ENCODE results near the gene ELOVL5. TPM values are rescaled to one million over a fixed set of nuclear protein-coding genes. Genes with fewer than 3 reads are reported as not detected.

The ELOVL5 gene
- total RNA-seq, 1 experiment from 2014 or later: 121 TPM

DNA sequence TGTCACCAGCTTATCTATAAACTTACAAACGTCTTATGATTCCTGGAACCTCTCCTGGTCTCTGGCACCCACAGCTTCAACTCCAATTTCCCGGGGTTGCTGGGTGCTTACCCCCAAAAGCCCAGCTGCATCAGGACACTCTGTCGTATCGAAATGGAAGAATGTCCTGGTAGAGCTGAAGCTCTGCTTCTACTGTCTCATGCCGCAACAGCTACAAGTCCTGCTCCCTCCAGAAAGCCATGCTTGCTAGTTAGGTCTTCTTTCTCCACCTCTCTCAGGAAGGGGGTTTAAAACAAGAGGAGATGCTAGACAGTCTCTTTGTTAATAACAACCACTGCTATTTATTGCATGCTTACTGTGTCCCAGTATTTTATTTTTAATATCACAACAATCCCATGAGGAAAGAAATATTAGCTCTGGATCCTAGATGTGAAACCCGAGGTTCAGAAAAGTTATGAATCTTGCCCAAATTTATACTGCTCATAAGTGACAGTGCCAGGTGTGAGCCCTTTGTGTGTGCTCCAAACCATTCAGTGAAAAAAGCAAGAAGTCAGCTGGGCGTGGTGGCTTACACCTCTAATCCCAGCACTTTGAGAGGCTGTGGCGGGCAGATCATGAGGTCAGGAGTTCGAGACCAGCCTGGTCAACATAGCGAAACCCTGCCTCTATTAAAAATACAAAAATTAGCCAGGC is 117.8 kb downstream of the ELOVL5 start:
- Histone ChIP-seq H3T11ph (ENCODE audit: low read length) (no peak overlapping the region), H3K79me2 (ENCODE audit: insufficient read depth, low read length) (no peaks in the 10 kb centered on the region), H2BK15ac (ENCODE audit: low read depth, low read length) (no peak overlapping the region), H3K56ac (ENCODE audit: insufficient read length, low read depth, low read length) (no peak overlapping the region), H4K8ac (replicated peaks; ENCODE audit: insufficient read length, low read depth, low read length) (no peak overlapping the region), H3K18ac (ENCODE audit: insufficient read length, low read depth, low read length) (no peak overlapping the region), H2BK20ac (ENCODE audit: low read depth, low read length, poor library complexity, severe bottlenecking) (no peak overlapping the region), H3K4ac (ENCODE audit: low read depth, low read length) (no peak overlapping the region), H3K9ac (ENCODE audit: extremely low read depth, insufficient read length, low read length) (no peak overlapping the region), H3K79me1 (ENCODE audit: insufficient read depth, low read depth, low read length, poor library complexity, severe bottlenecking) (no peaks in the 10 kb centered on the region), H3K4me2 (ENCODE audit: insufficient read depth, insufficient read length, low read length) (no peak overlapping the region), H2AK5ac (ENCODE audit: insufficient read length, low read length) (no peak overlapping the region), H4K5ac (ENCODE audit: insufficient read length, low read depth, low read length) (no peak overlapping the region), H3K14ac (ENCODE audit: insufficient read depth, low read length) (no peak overlapping the region), H2BK5ac (ENCODE audit: insufficient read length, low read length) (no peak overlapping the region), H3K27ac (ENCODE audit: insufficient read length, low read depth, low read length) (no peak overlapping the region), H4K91ac (ENCODE audit: insufficient read length, low read depth, low read length) (no peak overlapping the region), H2AFZ (ENCODE audit: low read length) (no peak overlapping the region), H3K9me3 (ENCODE audit: control insufficient read depth, low read depth, low read length) (no peaks in the 10 kb centered on the region), H3K23me2 (ENCODE audit: insufficient read length, low read depth, low read length, poor library complexity, severe bottlenecking) (no peaks in the 10 kb centered on the region), H3K4me1 (ENCODE audit: insufficient read depth, low read length) (no peaks in the 10 kb centered on the region), H3K27me3 (ENCODE audit: insufficient read depth, low read length) (no peaks in the 10 kb centered on the region), H3K23ac (ENCODE audit: insufficient read length, low read depth, low read length) (no peak overlapping the region), H4K20me1 (ENCODE audit: control insufficient read depth, insufficient read depth, insufficient read length) (no peaks in the 10 kb centered on the region), H2BK12ac (ENCODE audit: insufficient read length, low read depth, low read length) (no peak overlapping the region), H2BK120ac (ENCODE audit: low read depth, low read length, poor library complexity, severe bottlenecking) (no peak overlapping the region)
- no CpG with 5 or more reads among the region's 10 CpGs for WGBS (ENCODE audit: extremely low coverage, insufficient read length, low lambda C conversion rate)
- DNase-seq: no peak
- no peak overlapping the region for H3K4me3 Mint-ChIP-seq
- TF ChIP-seq, protein P1, sequence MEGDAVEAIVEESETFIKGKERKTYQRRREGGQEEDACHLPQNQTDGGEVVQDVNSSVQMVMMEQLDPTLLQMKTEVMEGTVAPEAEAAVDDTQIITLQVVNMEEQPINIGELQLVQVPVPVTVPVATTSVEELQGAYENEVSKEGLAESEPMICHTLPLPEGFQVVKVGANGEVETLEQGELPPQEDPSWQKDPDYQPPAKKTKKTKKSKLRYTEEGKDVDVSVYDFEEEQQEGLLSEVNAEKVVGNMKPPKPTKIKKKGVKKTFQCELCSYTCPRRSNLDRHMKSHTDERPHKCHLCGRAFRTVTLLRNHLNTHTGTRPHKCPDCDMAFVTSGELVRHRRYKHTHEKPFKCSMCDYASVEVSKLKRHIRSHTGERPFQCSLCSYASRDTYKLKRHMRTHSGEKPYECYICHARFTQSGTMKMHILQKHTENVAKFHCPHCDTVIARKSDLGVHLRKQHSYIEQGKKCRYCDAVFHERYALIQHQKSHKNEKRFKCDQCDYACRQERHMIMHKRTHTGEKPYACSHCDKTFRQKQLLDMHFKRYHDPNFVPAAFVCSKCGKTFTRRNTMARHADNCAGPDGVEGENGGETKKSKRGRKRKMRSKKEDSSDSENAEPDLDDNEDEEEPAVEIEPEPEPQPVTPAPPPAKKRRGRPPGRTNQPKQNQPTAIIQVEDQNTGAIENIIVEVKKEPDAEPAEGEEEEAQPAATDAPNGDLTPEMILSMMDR (conservative IDR thresholded peaks at IDR 0.05): no peak
- no peaks in the 10 kb centered on the region for H3K36me3 Mint-ChIP-seq (ENCODE audit: insufficient read depth in 1 of 3, low read depth in 3 of 3)
- H3K27ac Mint-ChIP-seq: no peak overlapping the region
- no peaks in the 10 kb centered on the region for H3K27me3 Mint-ChIP-seq (ENCODE audit: low read depth)
- peaks cover 0 to 2% of the 10 kb centered on the region in 2 experiments; a peak in 2 of 4 replicates for H3K4me1 Mint-ChIP-seq
- no peaks in the 10 kb centered on the region for H3K9me3 Mint-ChIP-seq

Measured in H9 (cell line).